SHP77 treated with DMSO at 0.1 percent for 48 hours (cell line): ENCODE measurements around the gene MICOS13.

Experiments
- DNase-seq: peaks from one replicate; lab custom pipeline; 2025; lab: John Stamatoyannopoulos, UW

MICOS13 gene

DNA sequence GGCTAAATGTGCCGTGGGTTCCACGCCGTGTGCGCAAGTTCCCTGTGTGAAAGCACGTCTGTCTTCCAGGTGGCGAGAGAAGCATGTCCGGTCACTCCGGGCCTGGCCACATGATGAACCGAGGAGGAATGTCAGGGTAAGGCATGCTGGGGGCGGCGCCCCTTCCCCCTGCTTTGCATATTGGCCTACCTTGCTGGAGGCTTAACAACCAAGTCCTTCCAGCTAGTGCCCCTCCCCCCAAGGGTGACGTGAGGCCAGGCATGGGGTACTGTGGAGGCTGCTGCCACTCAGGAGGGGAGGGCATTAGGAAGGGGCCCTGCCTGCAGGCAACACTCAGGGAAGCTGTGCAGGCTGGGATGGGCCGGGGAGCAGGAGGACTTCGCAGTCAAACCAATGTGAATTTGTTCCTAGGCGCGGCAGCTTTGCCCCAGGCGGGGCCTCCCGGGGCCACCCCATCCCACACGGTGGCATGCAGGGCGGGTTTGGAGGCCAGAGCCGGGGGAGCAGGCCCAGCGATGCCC lies 12.5 kb downstream of the MICOS13 start:
- DNase-seq = no peak

DNA sequence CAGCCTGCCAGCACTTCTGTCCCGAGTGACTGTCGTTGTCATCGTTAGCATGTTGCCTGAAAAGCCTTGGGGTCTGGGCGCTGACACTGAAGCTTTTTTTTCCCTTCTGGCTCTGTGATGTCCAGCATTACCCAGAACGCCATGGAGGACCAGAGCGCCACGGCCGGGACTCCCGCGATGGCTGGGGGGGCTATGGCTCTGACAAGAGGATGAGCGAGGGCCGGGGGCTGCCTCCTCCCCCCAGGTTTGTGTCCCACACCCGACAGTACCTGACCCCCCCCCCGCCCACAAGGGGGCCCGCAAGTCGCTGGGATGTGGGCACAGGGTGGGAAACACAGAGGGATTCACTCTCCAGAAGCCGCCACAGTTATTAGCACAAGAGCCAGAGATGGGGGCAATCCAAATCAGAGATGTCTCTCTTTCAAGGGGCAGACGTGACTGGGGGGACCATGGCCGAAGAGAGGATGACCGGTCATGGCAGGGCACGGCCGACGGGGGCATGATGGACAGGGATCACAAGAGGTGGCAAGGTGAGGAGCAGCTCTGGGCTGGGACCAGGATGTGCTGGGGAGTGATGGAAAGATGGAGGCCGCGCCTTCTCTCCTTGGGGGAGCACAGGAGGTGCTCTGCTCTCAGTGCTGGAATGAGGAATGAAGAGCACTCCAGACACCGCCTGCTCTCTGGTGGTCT lies 13.2 kb downstream of the MICOS13 start:
- no peak for DNase-seq

DNA sequence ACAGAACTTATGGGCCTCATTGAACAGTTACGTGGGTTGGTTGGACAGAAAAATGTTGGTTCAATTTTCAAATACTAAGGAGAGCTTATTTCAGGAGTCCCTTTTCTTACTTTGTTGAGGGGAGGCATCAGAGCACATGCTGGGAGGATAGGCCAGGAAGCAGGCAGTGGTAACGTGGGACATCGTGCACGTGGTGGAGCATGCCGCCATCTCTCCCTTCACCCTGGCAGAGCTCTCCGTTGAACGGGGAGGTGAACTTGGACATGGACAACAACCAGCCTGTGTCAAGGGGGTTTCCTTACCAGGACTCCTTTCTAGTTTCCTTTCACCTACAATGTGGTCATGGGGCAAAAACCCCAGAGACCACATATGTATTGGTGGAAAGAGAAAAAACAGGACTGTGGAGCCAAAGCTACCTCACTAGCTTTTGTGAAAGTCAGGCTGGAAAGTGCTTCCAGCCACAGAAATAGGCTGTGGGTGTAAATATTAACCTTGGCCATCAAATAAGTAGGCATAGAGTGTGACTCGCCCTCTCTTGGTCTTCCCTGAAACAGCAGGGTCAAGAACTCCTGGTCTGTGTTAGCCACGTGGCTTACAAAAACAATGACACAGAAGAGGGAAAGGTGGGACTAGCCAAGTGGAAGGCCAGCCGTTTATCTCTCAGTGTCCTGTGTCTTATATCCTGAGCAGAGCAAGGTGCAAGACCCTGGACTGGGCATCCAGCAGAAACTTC lies 14.4 kb downstream of the MICOS13 start:
- DNase-seq = no peak

DNA sequence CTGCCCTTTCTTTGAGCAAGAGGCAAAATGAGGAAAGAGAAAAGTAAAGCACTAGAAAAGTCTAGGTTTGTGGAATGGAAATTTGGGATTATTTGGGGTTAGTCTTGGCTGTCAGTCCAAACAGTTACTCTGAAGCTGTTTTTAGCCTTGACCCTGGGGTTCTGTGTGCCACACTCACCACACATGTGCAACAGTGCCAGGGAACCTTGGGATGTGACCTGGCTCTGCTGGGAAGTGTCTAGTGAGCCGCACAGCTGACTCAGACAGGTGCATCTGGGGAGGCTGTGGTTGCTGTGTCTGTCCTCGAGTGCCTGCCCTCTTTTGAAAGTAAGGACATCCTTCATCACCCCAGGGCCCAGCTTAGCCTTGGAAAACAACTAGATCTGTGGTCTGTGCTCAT lies 15.8 kb downstream of the MICOS13 start:
- DNase-seq = no peak

DNA sequence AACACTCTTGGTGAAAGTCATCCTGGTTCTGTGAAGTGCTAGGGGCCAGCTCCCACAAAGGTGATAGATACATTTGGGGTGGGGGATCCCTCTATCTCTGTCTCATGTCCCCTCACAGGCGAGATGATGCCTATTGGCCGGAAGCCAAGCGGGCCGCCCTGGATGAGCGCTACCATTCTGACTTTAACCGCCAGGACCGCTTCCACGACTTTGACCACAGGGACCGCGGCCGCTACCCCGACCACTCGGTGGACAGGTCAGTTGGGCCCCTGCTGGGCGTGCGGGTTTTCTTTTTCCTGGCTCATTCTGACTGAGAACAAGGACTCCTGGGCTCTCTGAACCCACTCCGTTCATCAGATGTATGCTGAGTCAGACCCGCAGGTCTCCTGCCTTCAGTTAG lies 16.4 kb downstream of the MICOS13 start:
- no peak for DNase-seq

DNA sequence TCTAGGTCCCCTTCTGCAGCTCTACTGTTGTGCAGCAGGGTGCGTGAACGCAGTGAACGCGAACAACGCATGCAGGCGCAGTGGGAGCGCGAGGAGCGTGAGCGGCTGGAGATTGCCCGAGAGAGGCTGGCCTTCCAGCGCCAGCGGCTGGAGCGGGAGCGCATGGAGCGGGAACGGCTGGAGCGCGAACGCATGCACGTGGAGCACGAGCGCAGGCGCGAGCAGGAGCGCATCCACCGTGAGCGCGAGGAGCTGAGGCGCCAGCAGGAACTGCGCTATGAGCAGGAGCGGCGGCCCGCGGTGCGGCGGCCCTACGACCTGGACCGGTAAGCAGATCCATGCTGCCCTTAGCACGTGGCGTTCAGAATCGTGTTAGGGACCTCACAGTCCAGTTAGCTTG lies 18.8 kb downstream of the MICOS13 start:
- DNase-seq = no peak

DNA sequence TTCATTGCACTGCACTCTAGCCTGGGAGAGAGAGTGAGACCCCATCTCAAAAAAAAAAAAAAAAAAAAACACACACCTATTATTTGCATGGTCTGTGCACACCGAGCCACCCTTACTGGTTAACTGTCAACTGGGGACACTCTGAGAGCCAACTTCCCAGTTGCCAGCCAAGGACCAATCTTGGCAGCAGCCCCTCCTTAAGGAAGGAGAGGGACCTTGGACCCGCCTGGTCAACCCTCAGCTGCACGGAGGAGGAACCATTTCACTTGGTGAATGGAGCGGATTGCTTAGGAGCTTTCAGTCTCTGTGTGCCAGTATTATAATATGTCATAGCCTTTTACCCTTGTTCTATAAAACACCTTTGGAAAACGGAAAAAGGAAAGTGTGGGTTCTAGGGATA lies 24.9 kb downstream of the MICOS13 start:
- DNase-seq = no peak

DNA sequence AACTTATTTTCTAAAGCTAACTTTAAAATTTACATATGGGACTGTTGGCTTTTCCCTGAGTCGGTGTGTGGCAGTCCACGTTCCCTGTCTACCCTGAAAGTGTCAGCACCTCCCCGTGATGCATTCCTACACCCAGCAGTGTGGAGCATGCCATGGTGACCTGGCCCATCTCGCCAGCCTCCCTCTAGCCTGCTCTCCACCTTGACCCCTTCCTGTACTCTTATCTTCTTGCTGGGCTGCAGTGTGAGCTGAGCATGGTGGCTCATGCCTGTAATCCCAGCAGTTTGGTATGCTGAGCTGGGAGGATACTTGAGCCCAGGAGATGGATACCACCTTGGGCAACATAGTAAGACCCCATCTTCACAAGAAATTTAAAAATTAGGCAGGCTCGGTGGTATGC lies 25.4 kb downstream of the MICOS13 start:
- DNase-seq = no peak

DNA sequence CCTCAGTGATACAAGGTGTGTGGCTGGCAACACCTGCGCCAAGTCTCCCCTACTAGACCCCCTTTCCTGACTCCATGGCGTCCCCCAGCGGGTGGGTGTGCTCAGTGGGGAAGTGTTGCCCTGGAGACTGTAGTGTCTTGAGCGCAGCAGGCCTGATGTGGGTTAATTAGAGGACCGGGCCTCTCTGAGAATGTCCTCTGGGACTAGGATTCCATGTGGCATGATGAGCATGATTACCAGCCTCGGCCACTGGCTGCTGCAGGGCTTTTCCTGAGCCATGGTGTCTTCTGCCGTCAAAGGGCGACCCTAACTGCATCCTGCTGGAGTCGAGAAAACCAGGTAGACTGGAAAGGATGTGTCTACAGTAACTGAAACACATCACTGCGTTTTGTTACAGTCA lies 28.1 kb downstream of the MICOS13 start:
- no peak for DNase-seq

DNA sequence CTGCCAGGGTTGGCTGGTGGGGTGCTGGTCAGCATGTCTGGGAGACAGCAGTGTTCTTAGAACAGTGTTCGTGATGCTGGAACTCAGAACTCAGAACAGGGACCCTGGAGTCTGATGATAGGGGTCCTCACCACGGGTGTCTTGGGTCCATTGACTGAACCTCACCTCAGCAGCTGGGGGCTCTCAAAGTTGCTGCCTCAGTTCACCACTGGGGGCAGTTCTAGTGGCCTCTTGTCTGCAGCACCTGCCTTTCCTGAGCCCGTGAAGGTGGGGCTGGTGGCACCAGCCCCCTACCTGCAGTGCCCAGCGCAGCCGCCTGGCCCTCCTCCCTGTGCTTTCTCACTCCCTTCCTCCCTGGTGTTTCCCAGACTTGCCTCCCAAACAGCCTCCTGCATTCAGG lies 29.0 kb downstream of the MICOS13 start:
- DNase-seq = no peak

DNA sequence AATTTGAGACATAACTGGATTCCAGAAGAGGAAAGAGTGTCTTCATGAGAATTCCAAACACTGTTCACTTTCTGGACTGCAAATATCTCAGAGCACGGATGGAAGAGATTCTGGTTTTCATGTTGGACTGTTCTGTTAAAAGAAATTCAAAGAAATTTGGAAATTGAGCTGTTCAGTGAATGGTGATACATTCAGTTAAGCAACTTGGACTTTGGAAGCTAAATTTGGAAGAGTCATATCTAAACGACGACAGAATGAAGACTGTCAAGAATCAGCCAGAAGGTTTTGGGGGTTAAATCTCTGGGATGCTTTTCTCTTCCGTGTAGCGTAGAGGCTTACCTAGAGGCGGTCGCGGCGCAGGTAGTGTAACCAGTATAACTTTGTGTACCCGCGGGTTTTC lies 31.9 kb downstream of the MICOS13 start:
- no peak for DNase-seq

DNA sequence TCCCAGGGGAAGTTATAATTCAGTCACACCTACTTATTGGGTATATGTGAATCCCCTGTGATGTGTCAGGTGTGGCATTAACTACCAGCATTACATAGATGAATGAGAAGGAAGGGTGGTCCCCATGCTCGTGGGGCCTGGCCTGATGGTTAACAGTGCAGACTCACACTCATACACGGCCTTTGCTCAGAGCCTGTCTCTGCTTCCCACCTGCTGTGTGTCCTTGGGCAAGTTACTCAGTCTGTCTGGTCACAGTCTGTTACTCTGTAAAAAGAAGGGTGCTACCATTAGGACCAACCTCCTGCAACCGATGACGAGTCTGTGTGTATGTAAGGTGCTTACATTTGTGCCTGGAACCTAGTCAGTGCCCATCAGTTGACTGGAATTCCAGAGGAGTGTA lies 33.6 kb downstream of the MICOS13 start:
- no peak for DNase-seq

DNA sequence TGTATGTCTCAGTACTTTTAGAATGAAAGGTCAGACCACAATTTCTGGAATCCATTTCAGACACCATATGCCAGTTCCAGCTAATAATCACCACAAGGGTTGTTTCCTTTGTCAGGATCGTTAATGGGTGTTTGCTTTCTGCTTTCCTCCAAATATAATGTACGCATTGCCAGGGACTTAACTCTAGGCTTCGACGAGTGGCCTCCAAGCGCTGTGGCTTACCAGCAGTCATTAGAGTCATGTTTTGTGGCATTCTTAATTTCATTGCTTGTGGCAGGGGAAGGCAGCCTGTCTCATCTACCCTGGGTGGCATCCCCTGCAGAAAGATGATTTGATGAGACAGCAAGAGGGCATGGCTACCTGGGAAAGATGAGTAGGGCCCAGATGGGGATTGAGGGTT lies 34.9 kb downstream of the MICOS13 start:
- no peak for DNase-seq

DNA sequence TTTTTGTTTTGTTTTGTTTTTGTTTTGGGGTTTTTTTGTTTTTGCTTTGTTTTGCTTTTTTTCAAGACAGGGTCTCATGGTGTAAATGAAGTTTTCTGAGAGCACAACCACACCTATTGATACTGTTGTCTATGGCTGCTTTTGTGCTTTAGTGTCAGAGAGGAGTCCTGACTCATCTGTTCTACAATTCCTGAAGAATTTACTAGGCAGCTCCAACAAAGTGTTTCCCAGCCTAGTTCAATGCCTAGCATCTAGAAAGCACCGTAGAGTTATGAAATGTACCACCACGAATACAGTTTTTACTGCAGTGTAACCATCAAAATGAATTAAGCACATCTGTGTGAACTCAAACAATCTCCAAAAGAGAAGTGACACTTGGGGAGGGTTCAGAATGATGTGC lies 36.3 kb downstream of the MICOS13 start:
- no peak for DNase-seq

DNA sequence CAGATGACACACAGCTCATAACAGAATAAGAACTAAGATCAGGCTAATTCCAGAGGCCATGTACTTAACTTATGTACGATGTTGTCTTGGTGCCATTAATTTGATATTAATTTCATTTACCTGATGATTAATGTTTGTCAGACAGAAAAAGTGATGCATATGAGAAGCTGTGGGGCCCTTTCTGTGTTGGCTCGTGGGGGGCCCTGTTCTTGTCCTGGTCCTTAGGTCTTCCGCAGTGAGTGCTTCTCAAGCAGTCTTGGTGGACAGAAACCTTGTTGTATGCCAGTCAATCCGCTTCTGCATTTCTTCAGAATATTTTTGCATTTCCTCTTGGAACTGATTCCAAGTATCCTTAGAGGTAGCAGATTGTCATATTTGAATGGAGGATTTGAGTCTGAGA lies 37.3 kb downstream of the MICOS13 start:
- no peak for DNase-seq

DNA sequence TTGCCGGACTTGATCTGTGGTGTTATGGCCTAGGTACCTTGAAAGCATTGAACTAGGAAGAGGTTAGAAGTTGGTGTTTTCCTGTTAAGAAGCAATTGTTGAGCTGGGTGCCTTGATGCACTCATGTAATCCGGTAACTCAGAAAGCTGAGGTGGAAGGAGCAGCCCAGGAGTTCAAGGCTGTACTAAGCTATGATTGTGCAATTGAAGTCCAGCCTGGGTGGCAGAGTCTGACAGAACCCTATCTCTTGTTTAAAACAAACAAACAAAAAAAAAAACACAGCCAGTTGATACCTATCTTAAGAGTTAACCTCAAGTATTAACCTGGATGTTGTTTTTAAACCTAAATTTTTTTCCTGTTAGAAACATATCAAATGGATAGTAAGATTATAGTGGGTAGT lies 38.1 kb downstream of the MICOS13 start:
- DNase-seq = no peak

DNA sequence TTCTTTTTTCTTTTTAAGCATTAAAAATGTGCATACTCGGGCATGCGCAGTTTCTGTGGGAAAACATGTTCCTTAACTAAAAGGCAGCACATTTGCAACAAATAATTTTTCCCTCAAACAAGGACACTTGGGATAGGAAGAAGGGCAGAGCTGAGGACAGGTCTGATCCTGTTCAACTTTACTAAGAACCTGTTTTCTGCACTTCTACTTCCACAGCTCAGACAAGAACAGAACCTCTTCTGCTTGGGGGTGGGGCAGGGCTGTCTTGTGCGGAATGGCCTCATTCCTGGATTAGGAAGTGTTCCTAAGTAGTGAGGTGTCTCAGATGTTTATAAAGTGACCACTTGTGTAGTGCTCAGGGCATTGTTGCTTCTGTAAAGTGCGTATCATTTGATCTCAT lies 39.1 kb downstream of the MICOS13 start:
- DNase-seq = no peak

DNA sequence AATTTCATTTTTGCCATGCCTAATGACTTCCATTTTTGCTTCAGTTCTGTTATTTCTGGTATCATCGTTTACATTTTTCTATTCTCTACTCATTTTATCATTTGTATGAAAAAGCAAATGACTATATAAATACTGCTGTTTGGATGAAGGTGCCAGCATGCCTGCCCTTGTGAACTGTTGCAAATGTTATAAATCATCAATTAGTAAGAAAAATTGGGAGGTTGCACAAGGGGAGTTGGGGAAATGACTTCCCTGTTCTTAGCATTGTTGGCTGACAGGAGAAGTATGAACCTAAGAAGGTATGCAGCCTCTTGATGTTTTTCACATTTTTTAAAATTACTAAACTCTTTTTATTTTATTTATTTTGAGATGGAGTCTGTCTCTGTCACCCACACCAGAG lies 42.3 kb downstream of the MICOS13 start:
- no peak for DNase-seq

DNA sequence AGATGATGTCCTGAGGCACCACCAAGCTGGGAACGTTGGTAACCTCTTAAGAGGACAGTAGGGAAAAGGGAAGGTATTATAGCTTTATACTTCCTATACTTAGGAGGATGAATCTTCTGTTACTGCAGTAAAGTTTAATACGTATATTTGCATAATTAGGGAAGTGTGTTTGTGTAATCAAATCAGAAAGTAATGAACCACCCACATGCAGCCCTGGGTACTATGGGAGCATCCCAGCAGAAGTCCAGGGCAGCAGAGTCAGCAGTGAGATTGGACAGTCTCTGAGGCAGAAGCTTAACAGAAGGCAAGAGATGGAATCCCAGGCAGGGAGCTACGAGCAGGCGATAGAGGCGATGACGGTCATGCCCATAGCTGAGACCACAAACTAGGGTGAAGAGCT lies 44.9 kb downstream of the MICOS13 start:
- DNase-seq = no peak

DNA sequence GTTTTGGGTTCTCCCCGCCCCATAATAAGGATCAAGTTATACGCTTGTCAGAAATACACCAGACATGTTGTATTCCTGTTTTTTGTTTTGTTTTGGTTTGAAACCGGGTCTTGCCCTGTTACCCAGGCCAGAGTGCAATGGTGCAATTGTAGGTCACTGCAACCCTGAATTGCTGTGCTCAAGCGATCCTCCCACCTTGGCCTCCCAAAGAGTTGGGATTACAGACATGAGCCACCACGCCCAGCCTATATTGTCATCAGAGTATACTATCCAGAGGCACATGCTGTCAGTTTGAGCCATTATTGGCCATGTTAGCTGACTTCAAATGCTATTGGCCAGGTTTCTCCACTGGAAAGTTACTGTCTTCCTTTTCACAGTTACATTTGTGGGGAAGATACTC lies 47.7 kb downstream of the MICOS13 start:
- no peak for DNase-seq

DNA sequence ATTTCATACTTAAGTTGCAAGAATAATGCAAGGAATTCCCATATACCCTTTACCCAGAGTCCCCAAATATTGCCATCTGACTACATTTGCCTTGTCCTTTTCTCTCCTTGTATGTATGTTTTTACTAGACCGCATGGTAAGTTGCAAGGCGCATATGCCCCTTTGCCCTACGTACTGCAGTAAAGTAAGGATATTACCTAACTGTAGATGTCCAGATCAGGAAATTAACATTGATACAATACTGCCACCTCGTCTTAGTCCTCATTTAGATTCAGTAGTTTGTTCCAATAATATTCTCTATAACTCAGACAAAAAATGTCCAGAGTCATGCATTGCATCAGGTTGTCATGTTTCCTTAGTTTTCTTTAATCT lies 48.1 kb downstream of the MICOS13 start:
- no peak for DNase-seq

DNA sequence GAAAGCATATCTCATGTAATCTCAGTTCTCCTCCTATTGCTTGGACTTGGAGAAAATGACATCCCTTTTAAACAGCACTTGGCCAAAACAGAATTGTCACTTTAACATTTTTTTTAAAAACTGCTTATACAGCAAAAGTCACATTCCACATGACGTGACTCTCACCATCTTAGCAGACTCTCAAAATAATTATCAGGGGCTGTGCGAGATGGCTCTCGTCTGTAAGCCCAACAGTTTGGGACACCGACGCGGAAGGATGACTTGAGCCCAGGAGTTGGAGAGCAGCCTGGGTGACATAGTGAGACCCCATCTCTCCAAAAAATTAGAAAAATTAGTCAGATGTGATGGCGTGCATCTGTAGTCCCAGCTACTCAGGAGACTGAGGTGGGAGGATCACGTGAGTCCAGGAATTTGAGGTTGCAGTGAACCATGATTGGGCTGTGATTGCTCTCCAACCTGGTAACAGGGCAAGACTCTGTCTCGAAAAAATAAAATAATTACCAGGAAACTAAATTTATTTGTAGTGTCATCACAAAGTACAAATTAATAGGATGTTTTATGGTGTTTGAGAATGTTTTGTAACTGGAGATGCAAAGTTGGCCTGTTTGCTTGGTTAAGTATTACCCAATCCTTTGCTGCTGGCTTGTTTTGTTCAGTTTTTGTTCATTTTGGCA lies 48.6 kb downstream of the MICOS13 start:
- DNase-seq = no peak

DNA sequence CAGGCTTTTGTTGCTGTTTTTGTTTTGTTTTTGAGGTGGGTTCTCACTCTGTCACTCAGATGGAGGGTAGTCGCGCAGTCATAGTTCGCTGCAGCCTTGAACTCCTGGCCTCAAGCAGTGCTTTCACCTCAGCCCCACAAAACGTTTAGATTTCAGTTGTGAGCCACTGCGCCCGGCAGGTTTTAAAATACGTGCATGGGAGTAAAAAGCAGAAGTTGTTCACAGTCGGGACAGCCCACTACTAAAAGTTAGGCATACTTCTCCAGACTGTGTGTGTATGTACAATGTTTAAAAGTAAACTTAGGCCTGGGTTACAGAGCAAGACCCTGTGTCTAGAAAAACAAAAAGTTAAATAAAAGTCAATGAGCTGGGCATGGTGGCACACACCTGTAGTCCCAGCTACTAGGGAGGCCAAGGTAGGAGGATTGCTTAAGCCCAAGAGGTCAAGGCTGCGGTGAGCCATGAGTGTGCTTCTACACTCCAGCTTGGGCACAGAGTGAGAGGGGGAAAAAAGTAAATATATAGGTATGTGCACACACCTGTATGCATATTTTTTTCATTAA lies 51.3 kb downstream of the MICOS13 start:
- DNase-seq = no peak
